ENCODE results near the gene AURKAIP1.
"Not testable (repeated sequence)": the region's sequence is repeated elsewhere in the genome, so short reads cannot be mapped to it uniquely, and the experiment has no call there.

AURKAIP1 gene

DNA sequence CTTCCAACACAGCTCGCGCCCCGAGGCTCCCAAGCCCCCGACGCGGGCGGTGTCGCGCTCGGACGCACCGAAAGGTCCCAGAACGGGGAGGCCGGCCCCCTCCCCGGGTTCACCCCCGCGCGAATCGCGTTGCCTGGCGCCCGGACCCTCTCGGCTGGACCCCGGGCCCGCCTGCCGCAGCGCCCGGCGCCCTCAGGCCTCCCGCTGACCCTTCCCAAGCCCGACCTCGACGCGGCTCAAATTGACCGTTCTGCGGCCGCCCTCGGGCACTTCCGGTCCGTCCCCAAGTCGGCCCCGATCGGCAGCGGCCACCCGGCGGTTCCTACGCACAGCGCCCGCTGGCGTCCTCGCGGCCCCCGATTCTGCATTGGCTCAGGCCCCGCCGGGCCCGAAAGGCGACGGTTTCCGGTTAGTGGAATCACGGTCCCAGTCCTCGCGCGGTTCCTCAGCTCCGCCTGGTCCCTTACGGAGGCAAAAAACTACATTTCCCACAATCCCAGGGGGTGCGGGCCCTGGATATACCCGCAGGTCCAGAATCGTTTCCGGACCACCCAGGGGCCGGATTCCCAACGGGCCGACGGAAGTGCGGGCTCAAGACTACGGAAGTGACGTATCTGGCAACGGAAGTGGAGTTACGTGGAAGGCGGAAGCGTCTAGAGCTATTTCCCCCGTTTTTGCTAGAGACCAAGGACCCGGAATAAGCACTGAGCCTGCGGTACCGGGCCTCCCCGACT lies at the start of gene AURKAIP1:
AURKAIP1 (minus strand) TSS at position 279 of the 734 bp plus-strand sequence. CDS start 451 bp downstream, outside the sequence.
- peak; percentile 100 for DNase-seq

DNA sequence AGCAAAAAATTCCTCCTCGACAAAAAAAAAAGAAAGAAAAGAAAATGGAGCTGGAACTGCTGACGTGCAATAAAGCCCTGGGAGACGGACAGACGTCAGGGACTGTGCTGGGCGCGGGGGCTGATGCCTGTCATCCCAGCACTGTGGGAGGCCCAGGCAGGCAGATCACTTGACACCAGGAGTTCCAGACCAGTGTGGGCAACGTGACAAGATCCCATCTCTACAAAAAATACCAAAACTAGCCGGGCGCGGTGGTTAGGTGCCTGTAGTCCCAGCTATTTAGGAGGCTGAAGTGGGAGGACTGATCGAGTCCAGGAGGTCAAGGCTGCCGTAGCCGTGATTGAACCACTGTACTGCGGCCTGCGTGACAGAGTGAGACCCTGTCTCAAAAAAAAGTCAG lies 49.7 kb upstream of the AURKAIP1 start:
- DNase-seq = no peak

DNA sequence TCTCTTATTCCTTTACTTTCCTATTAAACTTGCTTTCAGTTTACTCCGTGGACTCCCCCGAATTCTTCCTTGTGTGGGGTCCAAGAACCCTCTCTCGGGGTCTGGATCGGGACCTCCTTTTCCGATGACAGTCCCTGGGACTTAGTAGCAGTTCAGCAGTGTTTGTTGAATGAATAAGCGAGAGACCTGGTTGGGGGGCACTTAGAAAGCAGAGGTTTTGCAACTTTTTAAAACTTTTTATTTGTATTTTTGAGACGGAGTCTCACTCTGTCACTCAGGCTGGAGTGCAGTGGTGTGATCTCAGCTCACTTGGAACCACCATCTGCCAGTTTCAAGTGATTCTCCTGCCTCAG lies 48.2 kb upstream of the AURKAIP1 start:
- DNase-seq = no peak

DNA sequence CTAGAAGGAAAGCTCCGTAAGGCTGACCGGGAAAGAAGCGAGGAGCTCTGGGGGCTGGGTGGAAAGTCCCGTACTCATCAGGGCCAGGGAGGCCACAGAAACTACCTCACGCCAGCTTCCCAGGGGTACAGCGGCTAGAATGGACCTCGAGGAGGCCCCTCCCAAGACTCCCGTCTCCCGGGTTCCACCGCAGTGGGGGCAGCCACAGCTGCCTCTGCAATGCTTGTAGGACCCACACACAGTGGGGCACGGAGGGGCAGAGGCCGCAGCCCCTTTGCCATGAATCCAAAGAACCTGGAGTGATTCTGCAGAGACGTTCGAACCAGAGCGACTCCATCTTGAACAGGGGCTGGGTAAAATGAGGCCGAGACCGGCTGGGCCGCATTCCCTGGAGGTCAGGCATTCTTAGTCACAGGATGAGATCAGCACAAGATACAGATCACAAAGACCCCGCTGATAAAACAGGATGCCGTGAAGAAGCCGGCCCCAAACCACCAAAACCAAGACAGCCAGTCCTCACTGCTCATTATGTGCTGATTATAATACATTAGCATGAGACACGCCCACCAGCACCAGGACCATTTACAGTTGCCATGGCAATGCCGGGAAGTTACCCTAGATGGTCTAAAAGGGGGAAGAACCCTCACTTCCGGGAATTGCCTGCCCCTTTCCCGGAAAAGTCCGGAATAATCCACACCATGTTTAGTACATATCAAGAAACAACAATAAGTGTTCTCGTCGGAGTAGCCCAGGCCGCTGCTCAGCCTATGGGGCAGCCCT lies 47.6 kb upstream of the AURKAIP1 start:
- DNase-seq = no peak

DNA sequence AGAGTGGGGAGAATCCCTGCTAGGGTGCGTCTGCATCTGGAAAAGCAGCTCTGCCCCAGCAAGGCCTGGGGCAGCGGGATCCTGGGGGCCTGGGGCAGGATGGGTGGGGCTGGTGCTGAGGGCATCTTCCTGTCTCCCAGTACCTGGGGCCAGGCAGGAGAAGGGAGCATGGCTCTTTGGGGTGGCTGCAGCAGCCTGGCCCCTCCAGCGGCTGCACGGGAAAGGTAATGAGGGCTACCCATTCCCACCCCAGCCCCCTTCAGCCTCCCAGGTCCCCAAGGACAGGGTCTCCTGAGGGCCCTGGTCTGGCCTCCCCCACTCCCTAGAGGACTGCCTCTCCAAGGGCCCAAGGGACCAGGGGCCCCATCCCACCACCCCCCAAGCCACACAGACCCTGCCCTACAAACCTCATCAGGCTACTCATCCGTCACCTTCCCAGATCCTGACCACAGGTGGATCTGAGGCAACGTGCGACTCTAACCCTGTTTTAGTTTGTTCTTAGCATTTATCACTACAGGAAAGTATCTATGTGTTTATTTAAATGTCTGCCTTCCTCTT lies 47.0 kb upstream of the AURKAIP1 start:
- DNase-seq = no peak

- DNase-seq = peak; percentile 98
Measured at GRCh38 chr1:1421147-1421906, 46.3 kb upstream of the AURKAIP1 start, which contains the start of gene ANKRD65. Gene ANKRD65 (minus strand): TSS chr1:1421276. CDS start chr1:1421005, 271 bp downstream.

DNA sequence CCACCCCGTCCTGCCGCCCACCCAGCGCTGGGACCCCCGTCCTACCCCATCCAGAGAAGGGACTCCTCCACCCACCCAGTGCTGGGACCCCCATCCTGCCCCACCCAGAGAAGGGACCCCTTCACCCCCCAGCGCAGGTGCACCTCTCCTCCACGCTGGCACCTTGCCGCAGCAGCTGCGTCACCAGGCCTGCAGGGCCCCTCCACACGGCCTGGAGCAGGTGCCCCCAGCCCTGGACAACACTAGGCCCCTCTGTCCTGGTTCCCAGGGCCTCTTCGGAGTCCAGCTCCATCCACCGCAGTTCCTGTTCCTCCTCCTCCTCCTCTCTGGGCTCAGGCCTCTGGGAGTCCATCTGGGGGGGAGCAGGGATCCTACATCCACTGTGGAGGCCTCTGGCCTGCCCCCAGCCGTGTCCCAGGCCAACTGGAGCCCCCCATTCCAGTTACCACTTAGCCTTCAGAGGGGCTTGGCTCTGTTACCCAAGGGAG lies 45.7 kb upstream of the AURKAIP1 start:
- no peak for DNase-seq

- DNase-seq = no peak
Measured at GRCh38 chr1:1419813-1420653, 45.0 kb upstream of the AURKAIP1 start.

DNA sequence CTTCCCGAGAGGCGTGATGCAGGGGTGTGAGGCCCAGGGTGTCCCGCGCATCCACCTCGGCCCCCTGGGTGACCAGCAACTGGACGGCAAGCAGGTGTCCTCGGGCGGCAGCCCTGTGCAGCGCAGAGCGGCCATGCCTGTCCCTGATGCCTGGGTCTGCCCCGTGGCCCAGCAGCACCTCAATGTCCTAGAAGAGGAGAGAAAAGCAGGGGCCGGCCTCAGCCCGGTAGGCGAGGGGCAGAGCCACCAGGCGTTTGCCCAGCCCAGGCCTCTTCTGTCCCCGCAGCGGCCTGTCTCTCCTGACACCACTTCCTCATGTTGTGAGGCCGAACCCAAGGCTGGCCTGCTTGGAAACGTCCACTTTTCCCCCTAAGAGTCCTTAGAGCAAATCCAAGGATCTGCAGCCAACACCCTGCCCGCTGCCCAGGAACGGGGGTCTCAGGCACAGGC lies 44.4 kb upstream of the AURKAIP1 start:
- no peak for DNase-seq

- no peak for DNase-seq
Measured at GRCh38 chr1:1418464-1419362, 43.7 kb upstream of the AURKAIP1 start.

DNA sequence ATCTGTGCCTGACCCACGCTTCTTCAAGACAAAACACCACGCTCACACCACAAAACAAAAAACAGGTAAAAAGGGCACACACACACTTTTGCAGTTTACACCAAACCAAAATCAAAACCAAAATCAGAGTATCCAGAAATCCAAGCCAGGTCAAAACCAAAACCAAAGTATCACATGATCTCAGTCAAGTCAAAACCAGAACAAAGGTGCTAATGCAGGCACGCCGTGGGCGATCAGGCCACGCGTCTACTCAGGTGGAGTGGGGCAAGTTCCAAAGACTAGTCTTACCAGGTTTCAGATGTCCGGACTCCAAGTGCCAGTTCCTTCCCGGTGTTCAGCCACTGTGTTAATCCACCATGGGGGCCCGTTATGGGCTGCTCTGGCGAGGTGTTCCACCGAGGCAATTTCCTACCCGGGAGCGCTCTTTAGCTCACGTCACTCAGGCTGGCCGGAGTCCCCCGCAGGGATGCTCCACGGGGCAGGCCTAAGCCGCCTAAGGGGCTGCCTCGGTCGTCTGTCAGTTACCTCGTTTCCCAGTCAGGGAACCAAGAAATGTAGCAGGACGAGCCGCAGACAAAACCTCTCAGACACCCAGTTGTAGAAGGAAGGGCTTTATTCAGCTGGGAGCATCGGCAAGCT lies 42.9 kb upstream of the AURKAIP1 start:
- DNase-seq = not testable (repeated sequence)

GRCh38 chr1:1417396-1417795 lies 42.4 kb upstream of the AURKAIP1 start:
- not testable (repeated sequence) for DNase-seq

DNA sequence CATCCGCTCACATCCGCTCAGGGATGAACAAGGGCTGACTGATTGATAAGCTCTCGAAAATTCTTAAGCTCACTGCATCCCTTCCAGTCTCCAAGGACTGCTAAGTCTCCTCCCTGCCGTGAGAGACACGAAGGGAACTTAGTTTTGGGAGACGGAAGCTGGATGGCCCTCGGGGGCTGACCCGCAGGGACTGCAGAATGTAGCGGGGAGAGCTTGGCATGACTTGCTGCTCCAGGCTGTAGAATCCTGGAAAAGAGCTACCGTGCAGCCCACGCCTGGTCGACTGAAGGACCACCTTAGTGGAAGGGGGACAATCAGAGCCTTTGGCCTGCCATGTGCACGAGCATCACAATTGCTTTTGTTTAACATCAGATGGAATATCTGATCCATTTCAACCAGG lies 40.7 kb upstream of the AURKAIP1 start:
- no peak for DNase-seq

DNA sequence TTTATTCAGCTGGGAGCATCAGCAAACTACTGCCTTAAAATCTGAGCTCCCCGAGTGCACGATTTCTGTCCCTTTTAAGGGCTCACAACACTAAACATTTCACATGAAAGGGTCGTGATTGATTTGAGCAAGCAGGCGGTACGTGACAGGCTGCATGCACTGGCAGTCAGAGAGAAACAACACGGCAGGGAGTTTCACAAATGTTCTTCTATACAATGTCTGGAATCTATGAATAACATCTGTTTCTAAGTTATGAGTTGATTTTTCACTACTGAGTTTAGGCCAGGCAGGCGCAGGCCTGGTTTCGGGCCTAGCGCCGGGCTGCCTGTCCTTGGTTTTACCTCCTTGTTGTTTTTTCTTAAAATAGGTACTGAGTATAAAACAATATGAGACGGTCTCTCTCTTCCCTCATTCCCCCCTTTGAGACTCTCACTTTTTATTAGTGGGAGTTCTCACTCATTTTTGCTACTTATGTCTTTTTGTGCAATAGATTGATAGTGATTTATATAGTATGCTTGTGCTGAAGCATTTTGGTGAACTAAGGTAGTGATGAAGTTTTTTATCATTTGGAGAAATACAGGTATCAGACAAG lies 37.4 kb upstream of the AURKAIP1 start:
- not testable (repeated sequence) for DNase-seq

- no peak for DNase-seq
Measured at GRCh38 chr1:1411626-1412025, 36.6 kb upstream of the AURKAIP1 start.

- DNase-seq = not testable (repeated sequence)
Measured at GRCh38 chr1:1410238-1410637, 35.2 kb upstream of the AURKAIP1 start.

DNA sequence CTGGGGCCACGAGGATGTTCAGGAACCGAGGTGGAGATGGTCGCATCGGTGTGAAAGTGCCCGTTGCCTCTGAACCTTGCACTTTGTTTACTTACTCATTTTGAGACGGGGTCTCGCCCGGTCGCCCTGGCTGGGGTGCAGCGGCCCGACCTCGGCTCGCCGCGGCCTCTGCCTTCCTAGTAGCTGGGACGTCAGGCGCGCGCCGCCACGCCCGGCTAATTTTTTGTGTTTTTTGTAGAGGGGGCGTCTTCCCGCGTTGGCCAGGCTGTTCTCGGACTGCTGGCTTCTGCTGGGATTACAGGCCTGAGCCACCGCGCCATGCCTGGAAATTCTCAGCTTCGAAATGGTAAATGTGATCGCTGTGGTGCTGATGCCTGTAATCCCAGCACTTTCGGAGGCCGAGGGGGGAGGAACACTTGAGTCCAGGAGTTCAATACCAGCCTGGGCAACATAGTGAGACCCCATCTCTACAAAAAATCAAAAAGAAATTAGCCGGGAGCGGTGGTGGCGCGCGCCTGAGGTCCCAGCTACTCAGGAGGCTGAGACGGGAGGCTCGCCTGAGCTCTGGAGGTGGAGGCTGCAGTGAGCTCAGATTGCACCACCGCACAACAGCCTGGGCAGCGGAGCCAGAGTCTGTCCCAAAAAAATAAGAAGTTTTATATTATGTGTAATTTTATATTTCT lies 32.8 kb upstream of the AURKAIP1 start:
- no peak for DNase-seq

- peak; percentile 90 for DNase-seq
Measured at GRCh38 chr1:1406821-1407635, 32.0 kb upstream of the AURKAIP1 start, which contains the start of gene MRPL20. Gene MRPL20 (minus strand): TSS chr1:1407293. CDS start chr1:1407217, 76 bp downstream.
